Measurements from ENCODE around the gene SHCBP1L. TPM values are rescaled to one million over a fixed set of nuclear protein-coding genes. Genes with fewer than 3 reads are reported as not detected.

The SHCBP1L gene
- total RNA-seq, 1 donor from 2014 or later = not detected

DNA sequence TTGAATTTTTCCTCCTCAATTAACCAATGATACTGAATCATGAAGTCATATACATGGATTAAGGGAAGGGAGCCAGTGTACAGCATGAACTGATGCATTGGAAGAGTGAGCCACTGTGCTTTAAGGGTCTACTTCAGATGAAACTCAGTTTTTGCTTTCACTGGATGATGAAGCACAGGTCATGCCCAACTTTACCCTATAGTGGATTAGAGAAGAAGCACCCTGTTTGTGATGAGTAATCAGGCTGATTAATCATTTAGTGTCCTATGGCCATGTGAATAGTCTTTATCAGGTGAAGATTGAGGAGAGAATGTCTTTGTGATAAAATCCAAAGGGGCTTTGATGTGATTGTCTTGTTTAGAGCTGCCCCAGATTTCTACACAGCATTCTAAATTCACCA lies 45.5 kb upstream of the SHCBP1L start:
- Histone ChIP-seq H3F3A (ENCODE audit: low read depth) (no peaks in the 10 kb centered on the region), H3K36me3 (no peaks in the 10 kb centered on the region), H3K9me3 (ENCODE audit: low read depth) (no peaks in the 10 kb centered on the region), H3K79me2 (ENCODE audit: low read depth) (no peaks in the 10 kb centered on the region), H3K9ac (no peak overlapping the region), H3K4me1 (no peaks in the 10 kb centered on the region), H3K4me3 (no peak overlapping the region), H2AFZ (replicated peaks) (no peak overlapping the region), H4K20me1 (ENCODE audit: low read depth) (no peaks in the 10 kb centered on the region), H3K27me3 (no peaks in the 10 kb centered on the region), H3K27ac (no peak overlapping the region), H3K4me2 (no peak overlapping the region)
- Mint-ChIP-seq H3K4me1 (no peaks in the 10 kb centered on the region), H3K4me3 (no peak overlapping the region), H3K9me3 (no peaks in the 10 kb centered on the region), H3K27ac (no peak overlapping the region), H3K36me3 (no peaks in the 10 kb centered on the region), H3K27me3 (ENCODE audit: insufficient read depth, low read depth) (no peaks in the 10 kb centered on the region)
- TF ChIP-seq EZH2phosphoT487 (IDR thresholded peaks at IDR 0.05) (no peak), EZH2 (IDR thresholded peaks at IDR 0.05) (no peak)
- TF ChIP-seq, protein P1, sequence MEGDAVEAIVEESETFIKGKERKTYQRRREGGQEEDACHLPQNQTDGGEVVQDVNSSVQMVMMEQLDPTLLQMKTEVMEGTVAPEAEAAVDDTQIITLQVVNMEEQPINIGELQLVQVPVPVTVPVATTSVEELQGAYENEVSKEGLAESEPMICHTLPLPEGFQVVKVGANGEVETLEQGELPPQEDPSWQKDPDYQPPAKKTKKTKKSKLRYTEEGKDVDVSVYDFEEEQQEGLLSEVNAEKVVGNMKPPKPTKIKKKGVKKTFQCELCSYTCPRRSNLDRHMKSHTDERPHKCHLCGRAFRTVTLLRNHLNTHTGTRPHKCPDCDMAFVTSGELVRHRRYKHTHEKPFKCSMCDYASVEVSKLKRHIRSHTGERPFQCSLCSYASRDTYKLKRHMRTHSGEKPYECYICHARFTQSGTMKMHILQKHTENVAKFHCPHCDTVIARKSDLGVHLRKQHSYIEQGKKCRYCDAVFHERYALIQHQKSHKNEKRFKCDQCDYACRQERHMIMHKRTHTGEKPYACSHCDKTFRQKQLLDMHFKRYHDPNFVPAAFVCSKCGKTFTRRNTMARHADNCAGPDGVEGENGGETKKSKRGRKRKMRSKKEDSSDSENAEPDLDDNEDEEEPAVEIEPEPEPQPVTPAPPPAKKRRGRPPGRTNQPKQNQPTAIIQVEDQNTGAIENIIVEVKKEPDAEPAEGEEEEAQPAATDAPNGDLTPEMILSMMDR (IDR thresholded peaks at IDR 0.05) = no peak
- no peak for DNase-seq (ENCODE audit: low spot score)

- Histone ChIP-seq H2AFZ (replicated peaks) (no peak overlapping the region), H3K27ac (no peak overlapping the region), H3F3A (ENCODE audit: low read depth) (no peaks in the 10 kb centered on the region), H3K4me3 (no peak overlapping the region), H3K9me3 (ENCODE audit: low read depth) (no peaks in the 10 kb centered on the region), H4K20me1 (ENCODE audit: low read depth) (no peaks in the 10 kb centered on the region), H3K36me3 (no peaks in the 10 kb centered on the region), H3K9ac (no peak overlapping the region), H3K27me3 (no peaks in the 10 kb centered on the region), H3K4me1 (no peaks in the 10 kb centered on the region), H3K79me2 (ENCODE audit: low read depth) (no peaks in the 10 kb centered on the region), H3K4me2 (no peak overlapping the region)
- DNase-seq (ENCODE audit: low spot score) = no peak
- no peak overlapping the region for H3K27ac Mint-ChIP-seq
- no peak overlapping the region for H3K4me3 Mint-ChIP-seq
- H3K27me3 Mint-ChIP-seq (ENCODE audit: insufficient read depth, low read depth) = no peaks in the 10 kb centered on the region
- TF ChIP-seq EZH2 (IDR thresholded peaks at IDR 0.05) = no peak
- TF ChIP-seq EZH2phosphoT487 (IDR thresholded peaks at IDR 0.05) = no peak
- TF ChIP-seq, protein P1 (IDR thresholded peaks at IDR 0.05) = no peak
- H3K36me3 Mint-ChIP-seq = no peaks in the 10 kb centered on the region
- no peaks in the 10 kb centered on the region for H3K4me1 Mint-ChIP-seq
- H3K9me3 Mint-ChIP-seq = no peaks in the 10 kb centered on the region
Observed at GRCh38 chr1:182996816-182997215, 43.9 kb upstream of the SHCBP1L start.

GRCh38 chr1:182995894-182996293 lies 42.9 kb upstream of the SHCBP1L start:
- H3K4me1 Mint-ChIP-seq = no peaks in the 10 kb centered on the region
- Histone ChIP-seq H3K4me3 (no peak overlapping the region), H3K9me3 (ENCODE audit: low read depth) (no peaks in the 10 kb centered on the region), H3K4me2 (no peak overlapping the region), H3K27me3 (no peaks in the 10 kb centered on the region), H3K27ac (no peak overlapping the region), H2AFZ (replicated peaks) (peak overlapping the region; percentile 26), H3F3A (ENCODE audit: low read depth) (no peaks in the 10 kb centered on the region), H3K4me1 (no peaks in the 10 kb centered on the region), H3K79me2 (ENCODE audit: low read depth) (no peaks in the 10 kb centered on the region), H4K20me1 (ENCODE audit: low read depth) (no peaks in the 10 kb centered on the region), H3K36me3 (no peaks in the 10 kb centered on the region), H3K9ac (no peak overlapping the region)
- no peaks in the 10 kb centered on the region for H3K9me3 Mint-ChIP-seq
- H3K27me3 Mint-ChIP-seq (ENCODE audit: insufficient read depth, low read depth) = no peaks in the 10 kb centered on the region
- DNase-seq (ENCODE audit: low spot score) = no peak
- H3K36me3 Mint-ChIP-seq = no peaks in the 10 kb centered on the region
- no peak overlapping the region for H3K4me3 Mint-ChIP-seq
- TF ChIP-seq, protein P1 (IDR thresholded peaks at IDR 0.05) = no peak
- no peak overlapping the region for H3K27ac Mint-ChIP-seq

GRCh38 chr1:182993746-182994145 lies 40.8 kb upstream of the SHCBP1L start:
- H3K36me3 ChIP-seq = no peaks in the 10 kb centered on the region
- H3K4me3 ChIP-seq = no peak overlapping the region
- Mint-ChIP-seq H3K4me1 (no peaks in the 10 kb centered on the region), H3K9me3 (no peaks in the 10 kb centered on the region), H3K36me3 (no peaks in the 10 kb centered on the region), H3K27me3 (ENCODE audit: insufficient read depth, low read depth) (peaks cover 2% of the 10 kb centered on the region), H3K4me3 (no peak overlapping the region), H3K27ac (no peak overlapping the region)
- no peak for DNase-seq (ENCODE audit: low spot score)
- no peaks in the 10 kb centered on the region for H3K4me1 ChIP-seq
- H3K9ac ChIP-seq = no peak overlapping the region
- no peaks in the 10 kb centered on the region for H4K20me1 ChIP-seq (ENCODE audit: low read depth)
- no peaks in the 10 kb centered on the region for H3K79me2 ChIP-seq (ENCODE audit: low read depth)
- H3K27ac ChIP-seq = no peak overlapping the region
- no peaks in the 10 kb centered on the region for H3K9me3 ChIP-seq (ENCODE audit: low read depth)
- peak overlapping the region; percentile 50 for H2AFZ ChIP-seq (replicated peaks)
- no peak overlapping the region for H3K4me2 ChIP-seq
- H3F3A ChIP-seq (ENCODE audit: low read depth) = no peaks in the 10 kb centered on the region
- H3K27me3 ChIP-seq = no peaks in the 10 kb centered on the region
- TF ChIP-seq EZH2phosphoT487 (IDR thresholded peaks at IDR 0.05) (no peak), EZH2 (IDR thresholded peaks at IDR 0.05) (no peak)
- TF ChIP-seq, protein P1 (IDR thresholded peaks at IDR 0.05) = no peak

All from neural progenitor cell (in vitro differentiated cells).